ENCODE measurements around the gene RETREG2.

GRCh38 chr2:219178377-219179175, 501 bp downstream of the RETREG2 start:
- TF ChIP-seq ESRRG (CRISPR knock-in tag; IDR thresholded peaks at IDR 0.05) (no peak), TCF4 (CRISPR knock-in tag; IDR thresholded peaks at IDR 0.05; ENCODE audit: borderline replicate concordance) (no peak), ZFP3 (CRISPR knock-in tag; IDR thresholded peaks at IDR 0.05) (no peak), BACH2 (CRISPR knock-in tag; IDR thresholded peaks at IDR 0.05; ENCODE audit: borderline replicate concordance) (no peak), RARB (CRISPR knock-in tag; IDR thresholded peaks at IDR 0.05) (no peak), CREB5 (CRISPR knock-in tag; IDR thresholded peaks at IDR 0.05; ENCODE audit: low read depth) (no peak), ZFP30 (CRISPR knock-in tag; IDR thresholded peaks at IDR 0.05) (no peak), OSR1 (CRISPR knock-in tag; IDR thresholded peaks at IDR 0.05) (no peak), CSRNP3 (CRISPR knock-in tag; IDR thresholded peaks at IDR 0.05) (no peak), POU6F1 (CRISPR knock-in tag; IDR thresholded peaks at IDR 0.05; ENCODE audit: borderline replicate concordance, low read depth) (no peak), ZNF70 (CRISPR knock-in tag; IDR thresholded peaks at IDR 0.05) (no peak), PATZ1 (CRISPR knock-in tag; IDR thresholded peaks at IDR 0.05; ENCODE audit: borderline replicate concordance) (no peak), ARNTL (CRISPR knock-in tag; IDR thresholded peaks at IDR 0.05; ENCODE audit: borderline replicate concordance, low read depth) (no peak), ZNF565 (CRISPR knock-in tag; conservative IDR thresholded peaks at IDR 0.05; ENCODE audit: low read depth) (no peak)

Measured in SK-N-SH treated with all-trans-retinoic acid at 6 μM for 48 hours (cell line).